HepG2 (cell line): Measurements from ENCODE around the gene NR2F1-AS1. TPM values are rescaled to one million over a fixed set of nuclear protein-coding genes. Genes with fewer than 3 reads are reported as not detected.

Experiments used
- ATAC-seq: fragments of 200-7000 bp; cut with Tn5 transposase; 3 replicates; pipeline ENCODE4 v1.9.1; 2020; ENCODE audit warnings: mild to moderate bottlenecking, moderate library complexity
- BruUV-seq: library from RNA; stranded (reverse); fragments of 400-500 nt; replicated peaks from 2 replicates; lab custom pipeline; 2021; lab: Mats Ljungman, UMichigan
- CTCF ChIA-PET: fragments of 300-600 bp; formaldehyde crosslinking; extraction: SDS; loops from one replicate; lab custom pipeline; 2021; ENCODE audit warnings: low total read pairs, inconsistent platforms, low intra/inter-chr PET ratio; lab: Yijun Ruan, JAX
- POLR2A ChIA-PET: fragments of 350-600 bp; sonication (Branson Sonifier 250); formaldehyde crosslinking; loops from one replicate; lab custom pipeline; 2020; ENCODE audit warnings: antibody characterized with exemption, inconsistent platforms; lab: Yijun Ruan, JAX
- DNase-seq: peaks from one replicate; pipeline ENCODE4 v3.0.0-alpha.2; 2015; ENCODE audit warnings: low spot score
- FAIRE-seq: peaks from 3 replicates; lab custom pipeline; 2011; peaks lifted over from hg19 to GRCh38; lab: Jason Lieb, UNC
- H2AFZ ChIP-seq: one replicate; pipeline ENCODE4 v1.6.1; 2011; ENCODE audit warnings: low read length, inconsistent platforms
- H3K27ac ChIP-seq: fragments of 300-600 bp; 3 replicates; pipeline ENCODE4 v1.8.0; 2011; ENCODE audit warnings: mixed run types, mild to moderate bottlenecking, mixed read lengths, low read length, inconsistent platforms; ENCODE audit not compliant: insufficient read depth; ENCODE audit errors: extremely low read length
- H3K27me3 ChIP-seq, 2 experiments: fragments of 200-600 bp in 1 of 2; 2 replicates in 1 of 2; 3 replicates in 1 of 2; pipeline versions ENCODE4 v1.6.0 to v1.8.0; 2011; ENCODE audit warnings: low read length in 2 of 2, mild to moderate bottlenecking in 2 of 2, moderate library complexity in 2 of 2, inconsistent platforms in 1 of 2; ENCODE audit not compliant: insufficient read depth in 2 of 2, control insufficient read depth in 1 of 2
- H3K36me3 ChIP-seq, 2 experiments: fragments of 200-600 bp in 1 of 2; replicated peaks in 1 of 2; 2 replicates in 1 of 2; 3 replicates in 1 of 2; pipeline versions ENCODE4 v1.5.1 to v1.8.0; 2011; ENCODE audit warnings: low read length in 2 of 2, inconsistent platforms in 1 of 2; ENCODE audit not compliant: insufficient read depth in 2 of 2, control insufficient read depth in 1 of 2
- H3K4me1 ChIP-seq: 2 replicates; pipeline ENCODE4 v1.5.1; 2012; ENCODE audit warnings: low read length, inconsistent platforms; ENCODE audit not compliant: insufficient read depth
- H3K4me2 ChIP-seq: 2 replicates; pipeline ENCODE4 v1.6.0; 2011; ENCODE audit warnings: low read depth, low read length, inconsistent platforms
- H3K4me3 ChIP-seq, 3 experiments: fragments of 200-600 bp in 1 of 3; sonication (generic), shearing (Covaris generic) in 1 of 3; replicated peaks in 1 of 3; 2 replicates each; pipeline ENCODE4 v1.5.1; 2011 to 2016; ENCODE audit warnings: low read length in 3 of 3, inconsistent platforms in 2 of 3, low read depth in 2 of 3, mild to moderate bottlenecking in 2 of 3, control low read depth in 1 of 3, mixed read lengths in 1 of 3; ENCODE audit not compliant: insufficient read depth in 1 of 3
- H3K79me2 ChIP-seq: one replicate; pipeline ENCODE4 v1.6.1; 2011; ENCODE audit warnings: low read length, inconsistent platforms; ENCODE audit not compliant: insufficient read depth
- H3K9ac ChIP-seq: 2 replicates; pipeline ENCODE4 v1.6.0; 2011; ENCODE audit warnings: mild to moderate bottlenecking, low read depth, low read length, inconsistent platforms; ENCODE audit not compliant: insufficient read depth
- H3K9me3 ChIP-seq: 2 replicates; pipeline ENCODE4 v1.5.1; 2012; ENCODE audit warnings: mild to moderate bottlenecking, low read length
- H4K20me1 ChIP-seq: 2 replicates; pipeline ENCODE4 v1.6.0; 2011; ENCODE audit warnings: inconsistent platforms, mild to moderate bottlenecking, low read length, moderate library complexity; ENCODE audit not compliant: insufficient read depth
- HNF4A ChIP-seq: sonication (generic); formaldehyde crosslinking; IDR thresholded peaks from 2 replicates; pipeline ENCODE4 v1.4.0; 2020; ENCODE audit warnings: missing genetic modification reagents
- MED1 ChIP-seq: sonication (generic); formaldehyde crosslinking; IDR thresholded peaks from 2 replicates; pipeline ENCODE4 v1.4.0; 2020; ENCODE audit warnings: missing genetic modification reagents
- MTF1 ChIP-seq: sonication (generic); formaldehyde crosslinking; IDR thresholded peaks from 2 replicates; pipeline ENCODE4 v1.5.0; 2020; ENCODE audit warnings: missing genetic modification reagents
- NCOA2 ChIP-seq: sonication (generic); formaldehyde crosslinking; IDR thresholded peaks from 2 replicates; pipeline ENCODE4 v1.8.0; 2022; ENCODE audit warnings: inconsistent platforms
- PRDM15 ChIP-seq: sonication (generic); formaldehyde crosslinking; IDR thresholded peaks from 2 replicates; pipeline ENCODE4 v1.4.0; 2020; ENCODE audit warnings: missing genetic modification reagents
- SKI ChIP-seq: fragments of 450-650 bp; IDR thresholded peaks from one replicate; pipeline ENCODE4 v1.6.1; 2018; ENCODE audit warnings: mild to moderate bottlenecking; ENCODE audit not compliant: partially characterized antibody
- SNAPC5 ChIP-seq: sonication (generic); formaldehyde crosslinking; IDR thresholded peaks from 2 replicates; pipeline ENCODE4 v1.8.1; 2023; ENCODE audit warnings: mild to moderate bottlenecking, missing genetic modification reagents, borderline replicate concordance
- ZBTB8A ChIP-seq: sonication (generic); formaldehyde crosslinking; IDR thresholded peaks from 2 replicates; pipeline ENCODE4 v1.4.0; 2020; ENCODE audit warnings: mild to moderate bottlenecking, low read depth, missing genetic modification reagents, borderline replicate concordance
- ZNF337 ChIP-seq: sonication (generic); formaldehyde crosslinking; IDR thresholded peaks from 2 replicates; pipeline ENCODE4 v1.5.1; 2020; ENCODE audit warnings: missing genetic modification reagents, low read depth, mild to moderate bottlenecking, borderline replicate concordance
- WGBS: methylation state at CpG from one replicate; pipeline ENCODE4 v1.1.6; 2017; ENCODE audit warnings: low lambda C conversion rate; 5-methylcytosine and 5-hydroxymethylcytosine counted together
- in situ Hi-C: cut with HindIII; loops from 2 replicates; pipeline ENCODE4 v1.10.0; 2017; ENCODE audit warnings: low pct_unique_long_range_greater_than_20kb; ENCODE audit not compliant: extremely low pct_ligation_motif_present
- intact Hi-C: fragments of 100-400 bp; cut with micrococcal nuclease; formaldehyde crosslinking; loops from one replicate; pipeline ENCODE4 v1.10.0; 2022; ENCODE audit not compliant: unreplicated experiment
- polyA plus RNA-seq, 8 experiments: library from polyadenylated mRNA; depleted of rRNA in 3 of 8; stranded (reverse) in 7 of 8; unstranded in 1 of 8; fragments of >200 nt; fragmentation: Illumina TruSeq in 4 of 8; extraction: Trizol in 4 of 8; gene quantifications; 2 replicates each; pipeline versions ENCODE4 v1.2.1 to v1.2.3, GENCODE V29; 2011 to 2016; ENCODE audit warnings: low read depth in 4 of 8, missing spikeins in 1 of 8, mixed read lengths in 1 of 8; ENCODE audit not compliant: insufficient read depth in 1 of 8
- total RNA-seq, 5 experiments: library from RNA; depleted of rRNA; stranded (reverse); fragments of >200 nt; fragmentation: Illumina TruSeq; extraction: Trizol; gene quantifications; 2 replicates each; pipeline ENCODE4 v1.2.3, GENCODE V29; 2016; ENCODE audit warnings: low read depth in 1 of 5

The NR2F1-AS1 gene
- total and polyA plus RNA-seq, 2 of the 13 experiments (the other 11 are each of a cell fraction or from before 2014, with no cell fraction given), result 2.8 TPM

- ChIA-PET POLR2A (no interaction called here), CTCF (no interaction called here)
- peaks cover 7% of the 10 kb centered on the region for H3K4me1 ChIP-seq
- 10% methylated on average over 1 of the region's 1 CpG for WGBS
- no peaks in the 10 kb centered on the region for H3K9me3 ChIP-seq
- no peaks in the 10 kb centered on the region for H3K36me3 ChIP-seq
- H3K9ac ChIP-seq, result no peak overlapping the region
- H3K79me2 ChIP-seq, result no peaks in the 10 kb centered on the region
- in situ Hi-C loops, result no loop called here
- intact Hi-C loops, result no loop called here
- H3K4me2 ChIP-seq, result no peak overlapping the region
- no peak overlapping the region for H3K4me3 ChIP-seq
- H2AFZ ChIP-seq, result no peak overlapping the region
- DNase-seq, result peak; percentile 3
- TF ChIP-seq NCOA2 (CRISPR knock-in tag), result no peak
- no peak for TF ChIP-seq SKI
- peak; percentile 41 for TF ChIP-seq HNF4A (CRISPR knock-in tag)
- no peak for TF ChIP-seq MTF1
- 0 out of 2 replicates have a peak, but pooled peaks have one; percentile 14 for TF ChIP-seq MED1
- TF ChIP-seq ZBTB8A (CRISPR knock-in tag), result no peak
- no peak for TF ChIP-seq ZNF337
- no peak for TF ChIP-seq SNAPC5 (CRISPR knock-in tag)
- no peak for TF ChIP-seq PRDM15 (CRISPR knock-in tag)
- BruUV-seq, result no TSS peak
- no peaks in the 10 kb centered on the region for H4K20me1 ChIP-seq
- no peak for FAIRE-seq
- H3K27ac ChIP-seq, result no peak overlapping the region
- peak; percentile 54; the same call in 2 of the 3 replicates for ATAC-seq
- no peaks in the 10 kb centered on the region for H3K27me3 ChIP-seq
Measured at GRCh38 chr5:93503598-93504067, 77.4 kb downstream of the NR2F1-AS1 start.
